Naive B cell (primary cell): ENCODE data around the gene AGRP. TPM values are rescaled to one million over a fixed set of nuclear protein-coding genes. Genes with fewer than 3 reads are reported as not detected.
A peak's percentile ranks its signal among the peaks of the same experiment; 100 is the strongest.

Source experiments
- ATAC-seq, 2 donors: fragments of 150-1000 bp; cut with Tn5 transposase; 2 replicates each; pipeline ENCODE4 v1.10.0; 2021; ENCODE audit warnings: low read depth in 2 of 2, mild to moderate bottlenecking in 2 of 2, moderate library complexity in 2 of 2
- DNase-seq: peaks from one replicate; pipeline ENCODE4 v3.0.0; 2022
- H3K27ac Mint-ChIP-seq, 6 donors: one replicate each; pipeline ENCODE4 v1.8.0; 2020 to 2022; ENCODE audit warnings: mild to moderate bottlenecking in 6 of 6, mixed read lengths in 6 of 6, moderate library complexity in 5 of 6, inconsistent platforms in 2 of 6
- H3K27me3 Mint-ChIP-seq, 3 donors: one replicate each; pipeline ENCODE4 v1.8.0; 2021 to 2022; ENCODE audit warnings: mixed read lengths in 3 of 3, mild to moderate bottlenecking in 1 of 3
- H3K36me3 Mint-ChIP-seq, 2 donors: one replicate each; pipeline ENCODE4 v1.8.0; 2020 to 2022; ENCODE audit warnings: mixed read lengths in 2 of 2, inconsistent platforms in 1 of 2, mild to moderate bottlenecking in 1 of 2
- H3K4me1 Mint-ChIP-seq, 3 donors: one replicate each; pipeline ENCODE4 v1.8.0; 2020 to 2022; ENCODE audit warnings: mixed read lengths in 3 of 3, inconsistent platforms in 1 of 3, mild to moderate bottlenecking in 1 of 3, moderate library complexity in 1 of 3
- H3K4me3 Mint-ChIP-seq, 8 donors: one replicate each; pipeline ENCODE4 v1.8.0; 2020 to 2022; ENCODE audit warnings: mild to moderate bottlenecking in 8 of 8, mixed read lengths in 8 of 8, moderate library complexity in 8 of 8, inconsistent platforms in 2 of 8
- H3K9me3 Mint-ChIP-seq, 7 donors: one replicate each; pipeline ENCODE4 v1.8.0; 2020 to 2022; ENCODE audit warnings: mixed read lengths in 7 of 7, mild to moderate bottlenecking in 5 of 7, inconsistent platforms in 2 of 7, moderate library complexity in 1 of 7
- polyA plus RNA-seq, 6 donors: library from polyadenylated mRNA; unstranded; fragments of 300-500 nt; fragmentation: Illumina TruSeq; gene quantifications; one replicate each; pipeline ENCODE4 v1.2.3, GENCODE V29; 2021; ENCODE audit warnings: low read depth in 6 of 6

Gene AGRP
- polyA plus RNA-seq, result not detected

GRCh38 chr16:67483150-67483549, at the start of gene AGRP:
Gene AGRP, minus strand, starts transcription at chr16:67483547. Its CDS starts 149 bp downstream, at chr16:67483398.
- H3K9me3 Mint-ChIP-seq, result no peaks in the 10 kb centered on the region
- DNase-seq (no peak), ATAC-seq (no peak)
- peak within 1 kb of the TSS; percentile 27 to 100 (median 86) for H3K27ac Mint-ChIP-seq
- no peaks in the 10 kb centered on the region for H3K27me3 Mint-ChIP-seq
- H3K4me3 Mint-ChIP-seq, result peak within 1 kb of the TSS; percentile 97 to 100 (median 100)
- peaks cover 0 to 7% of the 10 kb centered on the region in 2 donors for H3K36me3 Mint-ChIP-seq
- H3K4me1 Mint-ChIP-seq, result peaks cover 45 to 81% (median 61%) of the 10 kb centered on the region in 3 donors

GRCh38 chr16:67531247-67531646, 47.9 kb upstream of the AGRP start:
- ATAC-seq (peak; percentile 46 to 52), DNase-seq (peak; percentile 85)
- H3K4me3 Mint-ChIP-seq, result peak overlapping the region; percentile 72 to 98 (median 90)
- no peaks in the 10 kb centered on the region for H3K36me3 Mint-ChIP-seq
- peaks cover 52 to 72% (median 64%) of the 10 kb centered on the region in 3 donors for H3K4me1 Mint-ChIP-seq
- H3K9me3 Mint-ChIP-seq, result no peaks in the 10 kb centered on the region
- peak overlapping the region; percentile 98 to 100 (median 99) for H3K27ac Mint-ChIP-seq
- no peaks in the 10 kb centered on the region for H3K27me3 Mint-ChIP-seq

DNA sequence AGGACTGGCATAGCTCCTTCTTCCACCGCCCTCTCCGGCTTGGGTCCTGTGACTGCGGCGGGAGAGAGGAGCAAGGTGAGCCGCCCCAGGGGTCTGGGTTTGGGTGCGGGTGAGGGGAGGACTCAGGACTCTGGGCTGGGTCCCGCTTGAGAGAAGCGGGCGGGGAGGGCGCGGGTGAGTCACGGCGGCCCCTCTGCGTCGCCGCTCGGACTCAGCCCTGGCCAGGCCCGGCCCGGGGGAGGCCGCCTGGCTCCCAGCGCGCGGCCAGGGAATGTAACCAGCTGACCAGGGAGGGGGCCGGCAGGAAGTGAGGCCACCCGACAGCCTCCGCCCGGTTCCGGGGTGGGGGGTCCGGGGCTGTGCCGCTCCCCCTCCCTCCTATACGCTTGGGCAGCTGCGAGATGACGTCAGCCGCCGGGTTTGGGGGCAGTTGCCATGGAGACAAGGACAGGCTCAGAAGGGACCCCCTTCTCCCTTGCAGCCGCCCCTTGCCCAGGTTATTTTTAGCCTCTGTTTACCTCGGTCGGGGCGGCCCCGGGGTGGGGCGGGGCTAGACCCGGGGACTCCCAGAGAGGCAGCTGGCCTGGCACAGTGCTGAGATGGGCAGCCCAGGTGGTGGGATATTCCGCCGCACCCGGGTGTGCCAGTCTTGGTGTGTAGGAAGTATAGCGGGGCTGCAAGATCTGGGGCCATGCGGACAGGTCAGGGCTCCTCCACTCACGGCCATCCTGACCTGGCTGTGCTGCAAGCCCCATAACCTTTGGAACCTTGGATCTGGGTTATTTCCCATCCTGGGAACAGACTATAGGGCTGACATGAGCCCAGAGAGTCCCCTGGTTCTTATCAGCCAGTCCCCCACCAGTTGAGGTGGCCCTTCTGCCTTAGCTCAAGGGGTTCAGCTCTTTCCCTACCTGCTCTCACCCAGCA, 46.9 kb upstream of the AGRP start:
- H3K4me3 Mint-ChIP-seq, result peak overlapping the region; percentile 72 to 99 (median 98)
- H3K27me3 Mint-ChIP-seq, result no peaks in the 10 kb centered on the region
- no peaks in the 10 kb centered on the region for H3K9me3 Mint-ChIP-seq
- peak; percentile 67 to 70 for ATAC-seq
- peak; percentile 93 for DNase-seq
- peaks cover 47 to 70% (median 62%) of the 10 kb centered on the region in 3 donors for H3K4me1 Mint-ChIP-seq
- no peaks in the 10 kb centered on the region for H3K36me3 Mint-ChIP-seq
- peak overlapping the region; percentile 98 to 100 (median 99) for H3K27ac Mint-ChIP-seq

DNA sequence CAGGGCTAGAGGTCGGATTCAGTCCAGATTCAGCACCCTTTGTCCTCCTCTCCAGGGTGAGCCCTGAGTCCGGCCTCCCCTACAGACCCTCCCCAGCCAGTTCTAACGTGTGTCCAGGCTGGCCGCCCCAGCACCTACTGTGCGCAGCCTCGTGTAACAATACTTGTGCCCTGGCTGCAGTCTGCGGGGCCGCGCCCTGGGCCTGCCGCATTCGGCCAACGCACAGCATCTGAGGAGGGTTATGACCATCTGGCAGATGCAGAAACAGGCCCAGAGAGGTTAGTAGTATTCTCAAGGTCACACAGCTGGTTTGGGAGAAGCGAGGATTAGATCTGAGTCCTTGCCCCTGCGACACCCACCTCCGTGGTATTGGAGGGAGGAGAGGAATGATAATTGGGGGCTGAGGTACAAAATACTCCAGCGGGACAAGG, 46.2 kb upstream of the AGRP start:
- peaks cover 45 to 70% (median 64%) of the 10 kb centered on the region in 3 donors for H3K4me1 Mint-ChIP-seq
- H3K4me3 Mint-ChIP-seq, result peak overlapping the region; percentile 72 to 99 (median 98)
- ATAC-seq (no peak), DNase-seq (no peak)
- no peaks in the 10 kb centered on the region for H3K36me3 Mint-ChIP-seq
- H3K27ac Mint-ChIP-seq, result peak overlapping the region; percentile 97 to 100 (median 98)
- H3K9me3 Mint-ChIP-seq, result no peaks in the 10 kb centered on the region
- H3K27me3 Mint-ChIP-seq, result no peaks in the 10 kb centered on the region

DNA sequence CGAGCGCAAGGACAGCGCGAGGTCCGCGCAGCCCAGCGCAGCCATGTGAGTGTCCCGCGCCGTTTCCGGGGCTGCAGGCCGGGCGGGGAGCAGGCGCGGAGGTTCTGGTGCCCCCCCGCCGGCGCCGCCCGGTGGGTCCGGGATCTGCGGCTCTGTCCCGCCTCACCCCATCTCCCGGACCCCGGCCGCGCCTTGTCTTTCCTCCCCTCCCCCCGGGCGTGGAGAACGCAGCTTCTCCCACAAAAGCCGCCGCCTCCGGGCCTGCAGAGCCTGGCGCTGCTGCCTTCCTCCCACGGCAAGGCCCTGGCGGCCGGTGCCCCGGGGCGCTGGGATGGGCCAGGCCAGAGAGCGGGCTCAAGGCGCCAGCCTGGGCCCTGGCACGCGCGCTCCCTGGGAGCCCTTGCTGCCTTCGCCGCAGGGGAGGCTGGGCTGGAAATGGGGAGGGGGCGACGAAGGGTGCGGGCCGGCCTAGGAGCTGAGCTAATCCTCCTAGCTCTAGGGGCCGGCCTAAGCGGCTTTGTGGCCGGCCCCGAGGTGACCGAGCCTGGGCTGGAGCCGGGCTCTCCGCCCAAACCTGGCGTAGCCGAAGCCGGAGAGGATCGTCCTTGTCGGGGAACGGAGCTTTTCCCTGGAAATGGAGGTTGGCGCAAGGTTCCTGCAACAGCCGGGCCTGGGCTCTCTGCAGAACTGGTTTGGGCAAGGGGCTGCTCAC, 45.7 kb upstream of the AGRP start:
- H3K4me3 Mint-ChIP-seq, result peak overlapping the region; percentile 72 to 99 (median 98)
- DNase-seq (peak; percentile 40), ATAC-seq (peak in 1 of 2 donors; percentile 7)
- peaks cover 45 to 69% (median 68%) of the 10 kb centered on the region in 3 donors for H3K4me1 Mint-ChIP-seq
- H3K36me3 Mint-ChIP-seq, result no peaks in the 10 kb centered on the region
- no peaks in the 10 kb centered on the region for H3K9me3 Mint-ChIP-seq
- H3K27ac Mint-ChIP-seq, result peak overlapping the region; percentile 97 to 100 (median 98)
- H3K27me3 Mint-ChIP-seq, result no peaks in the 10 kb centered on the region

GRCh38 chr16:67528222-67528869, 45.0 kb upstream of the AGRP start, which contains the start of gene RIPOR1:
Gene RIPOR1, plus strand, starts transcription at chr16:67528829. Its CDS starts 9,618 bp downstream, at chr16:67538447.
- no peaks in the 10 kb centered on the region for H3K9me3 Mint-ChIP-seq
- peak within 1 kb of the TSS; percentile 97 to 100 (median 98) for H3K27ac Mint-ChIP-seq
- peaks cover 41 to 65% (median 64%) of the 10 kb centered on the region in 3 donors for H3K4me1 Mint-ChIP-seq
- ATAC-seq (peak; percentile 16 to 26), DNase-seq (peak; percentile 63)
- peak within 1 kb of the TSS; percentile 78 to 99 (median 98) for H3K4me3 Mint-ChIP-seq
- H3K27me3 Mint-ChIP-seq, result no peaks in the 10 kb centered on the region
- no peaks in the 10 kb centered on the region for H3K36me3 Mint-ChIP-seq

- peak overlapping the region in 6 of 8 donors; percentile 32 to 90 (median 76) for H3K4me3 Mint-ChIP-seq
- no peaks in the 10 kb centered on the region for H3K9me3 Mint-ChIP-seq
- no peaks in the 10 kb centered on the region for H3K27me3 Mint-ChIP-seq
- H3K27ac Mint-ChIP-seq, result peak overlapping the region in 5 of 6 donors; percentile 37 to 98 (median 82)
- DNase-seq (no peak), ATAC-seq (no peak)
- no peaks in the 10 kb centered on the region for H3K36me3 Mint-ChIP-seq
- peaks cover 34 to 62% (median 56%) of the 10 kb centered on the region in 3 donors for H3K4me1 Mint-ChIP-seq
Measured at GRCh38 chr16:67526149-67526791, 42.9 kb upstream of the AGRP start.

DNA sequence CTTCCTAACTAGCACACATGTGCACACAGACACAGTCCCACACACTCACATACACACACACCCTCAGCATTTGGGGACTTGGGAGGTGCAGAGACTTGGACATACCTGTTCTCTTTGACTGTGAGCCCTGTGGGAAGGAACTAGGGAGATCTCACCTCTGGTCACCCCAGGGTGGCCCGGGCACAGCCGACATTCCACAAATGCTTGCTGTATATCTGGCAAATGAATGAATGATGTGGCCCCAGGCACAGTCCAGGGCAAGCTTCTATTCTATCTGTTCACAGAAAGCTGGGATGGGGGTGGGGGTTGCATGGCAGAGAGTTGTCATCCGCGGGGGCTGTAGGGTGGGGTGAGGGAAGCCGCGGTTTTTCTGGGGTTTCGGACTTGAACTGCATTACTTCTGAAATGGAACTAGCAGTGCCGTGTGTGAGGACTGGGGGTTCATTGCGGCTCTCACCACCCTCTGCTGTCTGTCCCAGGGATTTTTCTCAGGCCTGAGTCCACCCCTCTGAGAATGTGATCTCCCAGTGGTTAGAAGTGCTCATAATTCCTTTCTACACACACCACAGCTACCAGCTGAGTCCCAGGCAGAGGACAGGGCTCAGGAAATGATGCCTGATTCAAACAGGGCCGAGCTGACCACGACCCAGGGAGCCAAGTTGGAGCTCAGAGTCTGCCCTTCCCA, 42.0 kb upstream of the AGRP start:
- ATAC-seq, result no peak
- Mint-ChIP-seq H3K9me3 (no peaks in the 10 kb centered on the region), H3K4me3 (peak overlapping the region in 2 of 8 donors; percentile 7 to 85), H3K27me3 (no peaks in the 10 kb centered on the region), H3K27ac (peak overlapping the region in 4 of 6 donors; percentile 13 to 98 (median 80)), H3K36me3 (no peaks in the 10 kb centered on the region), H3K4me1 (peaks cover 37 to 64% (median 56%) of the 10 kb centered on the region in 3 donors)
- DNase-seq, result no peak

- peak; percentile 71 to 76 for ATAC-seq
- no peaks in the 10 kb centered on the region for H3K27me3 Mint-ChIP-seq
- H3K4me1 Mint-ChIP-seq, result peaks cover 64 to 88% (median 73%) of the 10 kb centered on the region in 3 donors
- no peaks in the 10 kb centered on the region for H3K9me3 Mint-ChIP-seq
- DNase-seq, result peak; percentile 96
- peak overlapping the region; percentile 84 to 95 (median 94) for H3K4me3 Mint-ChIP-seq
- H3K27ac Mint-ChIP-seq, result peak overlapping the region; percentile 99 to 100 (median 100)
- no peaks in the 10 kb centered on the region for H3K36me3 Mint-ChIP-seq
Measured at GRCh38 chr16:67521095-67521804, 37.9 kb upstream of the AGRP start.

GRCh38 chr16:67519242-67519641, 35.9 kb upstream of the AGRP start:
- H3K4me1 Mint-ChIP-seq, result peaks cover 67 to 88% (median 75%) of the 10 kb centered on the region in 3 donors
- H3K36me3 Mint-ChIP-seq, result no peaks in the 10 kb centered on the region
- DNase-seq, result no peak
- ATAC-seq, result no peak
- no peaks in the 10 kb centered on the region for H3K27me3 Mint-ChIP-seq
- H3K4me3 Mint-ChIP-seq, result peak overlapping the region; percentile 67 to 91 (median 85)
- peak overlapping the region; percentile 97 to 100 (median 99) for H3K27ac Mint-ChIP-seq
- no peaks in the 10 kb centered on the region for H3K9me3 Mint-ChIP-seq

DNA sequence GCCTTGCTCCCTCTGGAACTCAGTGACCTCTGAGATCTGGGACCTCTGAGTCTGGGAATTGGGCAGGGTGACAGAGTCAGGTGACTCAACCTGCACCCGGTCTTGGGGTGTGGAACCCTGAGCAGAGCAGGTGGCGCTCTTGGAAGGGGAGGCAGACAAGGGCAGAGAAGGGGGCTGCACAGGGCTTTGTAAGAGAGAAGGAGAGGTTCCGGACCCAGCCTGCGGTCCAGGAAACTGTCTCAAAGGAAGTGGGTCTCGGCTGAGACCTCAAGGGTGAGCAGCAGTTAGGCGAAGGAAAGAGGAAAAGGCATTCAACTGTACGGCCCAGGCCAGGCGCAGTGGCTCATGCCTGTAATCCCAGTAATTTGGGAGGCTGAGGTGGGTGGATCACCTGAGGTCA, 35.3 kb upstream of the AGRP start:
- H3K9me3 Mint-ChIP-seq, result no peaks in the 10 kb centered on the region
- H3K27ac Mint-ChIP-seq, result peak overlapping the region; percentile 97 to 100 (median 99)
- no peaks in the 10 kb centered on the region for H3K36me3 Mint-ChIP-seq
- no peaks in the 10 kb centered on the region for H3K27me3 Mint-ChIP-seq
- H3K4me3 Mint-ChIP-seq, result peak overlapping the region; percentile 67 to 91 (median 85)
- H3K4me1 Mint-ChIP-seq, result peaks cover 67 to 90% (median 78%) of the 10 kb centered on the region in 3 donors
- no peak for ATAC-seq
- no peak for DNase-seq
